NT2/D1 (cell line): ENCODE measurements around the gene TMEM163.

Source experiments
- DNase-seq: peaks from one replicate; pipeline ENCODE4 v3.0.0-alpha.2; 2011; ENCODE audit warnings: low read depth, low spot score
- H3K27me3 ChIP-seq: 2 replicates; pipeline ENCODE4 v1.6.0; 2011; ENCODE audit warnings: mild to moderate bottlenecking; ENCODE audit not compliant: insufficient read length, insufficient read depth
- H3K36me3 ChIP-seq: 2 replicates; pipeline ENCODE4 v1.6.1; 2011; ENCODE audit warnings: mild to moderate bottlenecking, low read length, mixed read lengths; ENCODE audit not compliant: insufficient read depth, insufficient read length
- H3K4me1 ChIP-seq: 2 replicates; pipeline ENCODE4 v1.5.1; 2011; ENCODE audit not compliant: insufficient read depth, insufficient read length
- H3K4me3 ChIP-seq: 2 replicates; pipeline ENCODE4 v1.5.1; 2011; ENCODE audit warnings: low read depth; ENCODE audit not compliant: insufficient read length
- H3K9ac ChIP-seq: 2 replicates; pipeline ENCODE4 v1.6.0; 2011; ENCODE audit warnings: low read depth; ENCODE audit not compliant: insufficient read length
- H3K9me3 ChIP-seq: 2 replicates; pipeline ENCODE4 v1.5.1; 2011; ENCODE audit warnings: mild to moderate bottlenecking, low read length; ENCODE audit not compliant: insufficient read depth
- SUZ12 ChIP-seq: IDR thresholded peaks from 2 replicates; pipeline ENCODE4 v1.6.1; 2011; ENCODE audit not compliant: insufficient read length, insufficient read depth; ENCODE audit errors: extremely low read depth
- YY1 ChIP-seq: IDR thresholded peaks from 2 replicates; pipeline ENCODE4 v1.6.1; 2011; ENCODE audit not compliant: insufficient read length, insufficient read depth
- ZNF274 ChIP-seq: IDR thresholded peaks from 2 replicates; pipeline ENCODE4 v1.6.1; 2011; ENCODE audit warnings: mild to moderate bottlenecking, low read depth, low read length

The TMEM163 gene

DNA sequence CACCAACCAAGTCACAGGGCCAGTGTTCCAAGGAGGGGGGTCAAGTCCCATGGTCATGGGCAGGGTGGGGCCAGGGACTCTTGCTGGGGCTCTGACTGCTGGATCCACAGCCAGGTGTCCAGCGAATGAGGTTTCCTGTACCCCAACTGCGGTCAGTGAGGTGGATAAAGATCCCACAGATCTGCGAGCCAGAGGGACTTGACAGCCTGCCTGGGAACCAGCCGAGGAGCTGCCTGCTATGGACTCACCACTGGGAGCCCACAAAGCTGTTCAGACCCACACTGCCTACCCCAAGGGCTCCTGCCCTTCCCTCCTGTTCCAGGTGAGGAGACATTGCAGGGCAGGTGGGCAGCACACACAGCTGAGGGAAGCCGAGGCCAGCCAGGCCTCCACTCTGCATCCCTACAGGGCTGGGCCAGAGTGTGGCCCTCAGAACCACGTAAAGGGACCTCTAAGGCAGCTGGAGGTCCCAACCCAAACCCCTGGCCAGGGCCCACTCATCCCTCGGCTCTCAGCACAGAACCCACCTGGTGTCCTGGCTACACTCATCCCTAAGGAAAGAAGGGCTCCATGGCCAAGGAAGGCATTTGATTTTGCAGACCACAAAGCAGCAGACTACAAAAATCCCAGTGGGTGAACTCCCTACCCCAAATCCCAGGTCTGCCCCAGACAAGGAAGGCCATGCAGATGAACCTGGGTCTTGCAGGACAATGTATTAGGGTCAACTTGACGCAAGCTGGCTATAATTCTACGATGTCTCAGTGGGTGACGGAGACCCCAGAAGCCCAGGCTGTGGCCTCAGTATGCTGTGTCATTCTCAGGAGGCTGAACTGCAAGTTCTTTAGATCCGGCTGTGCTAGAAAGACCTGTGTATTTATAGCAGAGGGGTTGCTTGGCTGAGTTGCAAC is 255.8 kb downstream of the TMEM163 start:
- Histone ChIP-seq H3K9ac (no peak overlapping the region), H3K4me3 (no peak overlapping the region), H3K4me1 (peaks cover 6% of the 10 kb centered on the region), H3K27me3 (no peaks in the 10 kb centered on the region), H3K9me3 (no peaks in the 10 kb centered on the region), H3K36me3 (no peaks in the 10 kb centered on the region)
- TF ChIP-seq ZNF274 (no peak), SUZ12 (no peak), YY1 (no peak)
- DNase-seq, result no peak

DNA sequence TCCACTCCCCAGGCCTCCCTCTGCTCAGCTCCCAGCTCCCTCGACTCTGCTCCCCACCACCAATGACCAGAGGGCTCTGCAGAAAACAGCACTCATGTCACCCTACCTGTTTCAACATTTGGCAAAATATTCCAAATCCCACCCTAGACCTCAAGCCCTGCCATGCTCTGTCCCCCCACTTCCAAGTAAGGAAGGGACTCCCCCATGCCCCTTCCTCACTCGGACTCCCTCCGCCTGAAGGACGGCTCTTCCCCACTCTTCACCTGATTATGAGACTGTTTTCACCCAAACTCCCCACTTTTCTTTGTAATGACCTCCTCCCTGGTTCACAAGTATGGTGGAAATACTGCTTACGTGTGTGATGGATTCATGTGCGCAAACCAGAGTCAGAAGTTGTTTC is 256.5 kb downstream of the TMEM163 start:
- DNase-seq, result no peak

DNA sequence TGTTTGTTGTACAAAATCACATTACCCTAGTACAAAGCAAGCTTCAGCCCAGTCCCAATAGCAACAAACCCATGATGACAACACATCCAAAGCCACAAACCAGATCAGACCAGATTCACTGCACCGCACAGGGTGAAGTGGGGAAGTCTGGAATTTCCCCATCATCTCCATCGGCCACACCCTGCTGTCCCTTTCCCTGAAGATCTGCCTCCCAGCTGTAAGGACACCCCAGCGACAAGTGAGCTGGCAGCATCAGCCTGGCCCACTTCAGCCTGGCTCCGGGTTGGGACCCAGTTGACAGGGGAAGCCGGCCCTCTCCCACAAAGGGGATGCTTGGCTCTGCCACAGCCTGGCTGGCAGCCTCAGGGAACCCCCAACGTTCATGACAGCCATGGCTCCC is 257.3 kb downstream of the TMEM163 start:
- H3K27me3 ChIP-seq, result no peaks in the 10 kb centered on the region
- H3K4me1 ChIP-seq, result peaks cover 12% of the 10 kb centered on the region
- no peaks in the 10 kb centered on the region for H3K9me3 ChIP-seq
- H3K9ac ChIP-seq, result no peak overlapping the region
- DNase-seq, result no peak
- H3K36me3 ChIP-seq, result no peaks in the 10 kb centered on the region
- H3K4me3 ChIP-seq, result no peak overlapping the region
- TF ChIP-seq YY1 (no peak), ZNF274 (no peak), SUZ12 (no peak)

More for the DNA sequence above, 256.5 kb downstream of the TMEM163 start:
- TF ChIP-seq ZNF274, result no peak
- no peak for TF ChIP-seq SUZ12
- no peak for TF ChIP-seq YY1
- H3K36me3 ChIP-seq, result no peaks in the 10 kb centered on the region
- H3K4me1 ChIP-seq, result peaks cover 12% of the 10 kb centered on the region
- no peaks in the 10 kb centered on the region for H3K27me3 ChIP-seq
- no peak overlapping the region for H3K4me3 ChIP-seq
- no peaks in the 10 kb centered on the region for H3K9me3 ChIP-seq
- H3K9ac ChIP-seq, result no peak overlapping the region

DNA sequence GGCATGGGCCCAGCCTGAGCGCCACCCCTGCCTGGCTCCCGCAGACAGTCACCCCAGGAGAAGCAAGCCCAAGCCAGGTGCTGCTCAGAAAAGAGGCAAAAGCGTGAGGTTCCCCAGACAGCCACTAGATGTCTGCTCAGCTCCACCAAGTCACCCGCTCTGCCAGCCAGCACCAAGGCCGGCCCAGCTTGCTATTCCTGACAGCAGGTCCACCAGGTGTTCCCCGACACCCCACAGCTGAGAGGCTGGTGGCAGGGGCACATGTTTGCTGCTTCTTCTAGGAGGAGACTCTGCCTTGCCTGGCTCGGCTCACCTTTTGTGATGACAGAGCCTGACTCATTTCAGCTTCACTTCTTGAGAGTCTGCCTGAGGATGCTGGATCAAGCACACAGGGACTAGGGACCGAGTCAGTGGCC is 258.2 kb downstream of the TMEM163 start:
- H3K4me3 ChIP-seq, result no peak overlapping the region
- peaks cover 12% of the 10 kb centered on the region for H3K4me1 ChIP-seq
- no peak for TF ChIP-seq ZNF274
- TF ChIP-seq YY1, result no peak
- no peak for TF ChIP-seq SUZ12
- peak overlapping the region; percentile 61 for H3K9ac ChIP-seq
- H3K9me3 ChIP-seq, result no peaks in the 10 kb centered on the region
- no peaks in the 10 kb centered on the region for H3K36me3 ChIP-seq
- H3K27me3 ChIP-seq, result no peaks in the 10 kb centered on the region
- DNase-seq, result peak; percentile 69

DNA sequence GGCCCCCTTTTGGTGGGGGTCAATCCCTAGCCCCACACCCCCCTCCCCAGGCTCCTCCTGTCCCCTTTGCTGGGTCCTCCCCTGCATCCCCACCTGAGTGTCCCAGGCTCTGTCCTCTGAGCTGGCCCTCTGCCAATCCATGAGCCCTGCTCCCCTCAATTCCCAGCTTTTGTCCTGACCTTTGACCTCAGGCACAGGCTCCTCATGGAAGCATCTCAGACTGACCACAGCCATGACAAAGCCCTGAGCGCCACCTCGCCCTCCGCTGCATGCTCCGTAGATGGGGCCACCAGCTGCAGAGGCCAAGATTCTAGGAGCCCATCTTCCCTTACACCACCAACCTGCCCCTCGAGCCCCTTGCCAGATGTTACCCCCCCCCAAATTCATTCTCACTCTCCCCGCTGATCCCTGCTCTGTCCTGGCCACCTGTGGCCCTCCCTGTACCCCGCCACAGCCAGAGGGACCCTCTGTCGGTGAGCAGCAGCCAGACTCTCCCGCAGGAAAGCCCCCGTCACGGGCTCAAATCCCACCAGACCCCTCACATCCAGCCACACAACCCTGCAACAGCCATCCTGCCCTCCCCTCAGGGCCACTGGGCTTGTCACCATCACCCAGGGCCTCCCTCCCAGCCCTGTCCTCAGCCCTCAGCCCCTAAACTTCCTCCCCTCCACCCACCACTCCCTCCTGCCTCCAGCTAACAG is 258.9 kb downstream of the TMEM163 start:
- H3K36me3 ChIP-seq, result no peaks in the 10 kb centered on the region
- peak overlapping the region; percentile 61 for H3K9ac ChIP-seq
- DNase-seq, result no peak
- no peak overlapping the region for H3K4me3 ChIP-seq
- no peaks in the 10 kb centered on the region for H3K27me3 ChIP-seq
- H3K9me3 ChIP-seq, result no peaks in the 10 kb centered on the region
- TF ChIP-seq ZNF274 (no peak), SUZ12 (no peak), YY1 (no peak)
- H3K4me1 ChIP-seq, result peaks cover 12% of the 10 kb centered on the region

DNA sequence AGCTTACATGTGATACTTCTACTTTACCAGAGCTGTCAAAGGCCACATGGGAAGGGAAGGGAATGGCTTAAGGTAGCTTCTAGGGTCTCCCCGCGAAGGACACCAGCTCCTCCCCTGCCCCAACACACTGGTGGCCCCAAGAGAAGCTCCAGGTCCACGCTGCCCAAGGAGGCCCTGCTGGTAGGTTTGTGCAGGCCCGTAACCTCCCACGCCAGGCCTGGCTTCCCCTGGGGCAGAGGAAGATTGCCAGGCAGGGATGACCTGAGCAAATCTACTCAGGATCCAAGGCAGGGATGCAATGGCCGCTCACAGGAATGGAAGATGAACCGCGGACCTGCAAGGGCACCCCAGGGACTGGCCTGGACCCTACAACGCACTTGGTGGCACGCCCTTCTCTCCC is 259.9 kb downstream of the TMEM163 start:
- no peaks in the 10 kb centered on the region for H3K27me3 ChIP-seq
- H3K4me1 ChIP-seq, result peaks cover 12% of the 10 kb centered on the region
- TF ChIP-seq ZNF274, result no peak
- TF ChIP-seq YY1, result no peak
- TF ChIP-seq SUZ12, result no peak
- DNase-seq, result no peak
- no peaks in the 10 kb centered on the region for H3K36me3 ChIP-seq
- H3K9me3 ChIP-seq, result no peaks in the 10 kb centered on the region
- no peak overlapping the region for H3K9ac ChIP-seq
- no peak overlapping the region for H3K4me3 ChIP-seq

DNA sequence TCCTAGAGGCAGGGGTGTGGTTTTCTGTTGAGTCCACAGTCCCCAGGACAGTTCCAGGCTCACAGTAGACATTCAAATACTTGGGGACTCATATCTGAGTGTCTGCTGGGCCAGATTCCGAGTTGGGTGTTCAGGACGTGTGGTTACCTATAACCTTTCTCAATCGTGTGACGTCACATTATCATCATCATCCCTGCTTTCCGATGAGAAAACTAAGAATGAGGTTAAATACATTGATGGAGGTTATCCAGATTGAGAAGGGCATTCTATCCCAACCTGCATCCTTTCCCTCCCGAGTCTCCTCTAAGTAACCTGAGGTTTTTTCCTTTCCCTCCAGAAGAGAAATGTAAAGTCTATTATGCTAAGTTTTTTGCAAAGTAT is 260.3 kb downstream of the TMEM163 start:
- Histone ChIP-seq H3K4me3 (no peak overlapping the region), H3K27me3 (no peaks in the 10 kb centered on the region), H3K36me3 (no peaks in the 10 kb centered on the region), H3K9ac (no peak overlapping the region), H3K4me1 (peaks cover 12% of the 10 kb centered on the region), H3K9me3 (no peaks in the 10 kb centered on the region)
- no peak for DNase-seq
- TF ChIP-seq ZNF274 (no peak), SUZ12 (no peak), YY1 (no peak)
